Epithelial cell of prostate (primary cell): Measurements from ENCODE around the gene CTDSPL2.
"Not testable (repeated sequence)": the region's sequence is repeated elsewhere in the genome, so short reads cannot be mapped to it uniquely, and the experiment has no call there.

Source experiments
- DNase-seq: peaks from one replicate; pipeline ENCODE4 v3.0.0-alpha.2; 2011; ENCODE audit warnings: low read depth, low spot score
- H3K27ac ChIP-seq: fragments of 450-650 bp; 2 replicates; pipeline ENCODE4 v1.5.1; 2017; ENCODE audit warnings: mild to moderate bottlenecking

The CTDSPL2 gene

DNA sequence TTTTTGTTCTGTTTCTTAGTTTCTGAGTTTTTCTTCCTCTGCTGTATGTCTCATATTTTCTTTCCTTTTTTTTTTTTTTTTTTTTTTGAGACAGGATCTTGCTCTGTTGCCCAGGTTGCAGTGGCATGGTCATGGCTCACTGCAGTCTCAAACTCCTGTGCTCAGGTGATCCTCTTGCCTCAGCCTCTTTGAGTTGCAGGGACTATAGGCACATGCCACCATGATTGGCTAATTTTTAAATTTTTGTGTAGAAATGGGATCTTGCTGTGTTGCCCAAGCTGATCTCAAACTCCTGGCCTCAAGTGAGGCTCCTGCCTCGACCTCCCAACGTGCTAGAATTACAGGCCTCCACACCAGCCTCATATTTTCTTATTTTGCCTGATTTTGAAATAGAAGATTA lies 51.9 kb downstream of the CTDSPL2 start:
- no peak overlapping the region for H3K27ac ChIP-seq
- DNase-seq, result no peak

- no peak for DNase-seq
- H3K27ac ChIP-seq, result no peak overlapping the region
These were observed 54.7 kb downstream of the CTDSPL2 start for GRCh38 chr15:44482090-44482489.

- H3K27ac ChIP-seq, result no peak overlapping the region
- no peak for DNase-seq
These were observed 58.5 kb downstream of the CTDSPL2 start for GRCh38 chr15:44485880-44486279.

DNA sequence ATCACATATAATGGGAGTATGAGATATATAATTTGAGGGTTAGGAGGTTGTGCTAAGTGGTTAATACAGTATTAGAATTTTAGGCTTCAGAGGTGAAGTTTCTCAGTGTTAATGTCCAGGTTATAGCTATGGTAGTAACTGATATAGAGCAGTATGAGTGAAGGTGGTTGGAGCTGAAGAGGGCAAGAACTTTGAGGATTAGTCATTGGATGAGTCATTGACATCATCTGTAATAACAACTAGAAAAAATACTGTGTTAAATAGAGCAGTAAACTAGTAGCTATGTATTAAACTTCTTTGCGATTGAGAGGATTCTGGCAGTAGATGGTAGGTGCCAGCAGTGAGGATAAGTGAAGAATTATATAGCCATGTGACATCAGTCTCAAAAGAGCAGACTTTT lies 62.0 kb downstream of the CTDSPL2 start:
- no peak overlapping the region for H3K27ac ChIP-seq
- no peak for DNase-seq

DNA sequence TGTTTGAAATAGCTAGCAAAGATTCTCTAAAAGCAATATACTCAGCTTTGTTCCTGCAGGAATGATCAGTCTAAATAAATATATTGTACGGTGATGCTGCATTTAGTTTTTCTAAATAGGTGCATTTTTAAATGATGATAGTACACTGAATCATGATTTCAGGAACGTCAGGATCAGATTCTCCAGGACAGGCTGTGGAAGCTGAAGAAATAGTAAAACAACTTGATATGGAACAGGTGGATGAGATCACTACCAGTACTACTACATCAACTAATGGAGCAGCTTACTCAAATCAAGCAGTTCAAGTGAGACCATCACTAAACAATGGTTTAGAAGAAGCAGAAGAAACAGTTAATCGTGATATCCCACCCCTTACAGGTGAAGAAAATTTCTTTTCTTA lies 63.2 kb downstream of the CTDSPL2 start:
- no peak for DNase-seq
- no peak overlapping the region for H3K27ac ChIP-seq

GRCh38 chr15:44492040-44492439 lies 64.6 kb downstream of the CTDSPL2 start:
- DNase-seq, result no peak
- no peak overlapping the region for H3K27ac ChIP-seq

DNA sequence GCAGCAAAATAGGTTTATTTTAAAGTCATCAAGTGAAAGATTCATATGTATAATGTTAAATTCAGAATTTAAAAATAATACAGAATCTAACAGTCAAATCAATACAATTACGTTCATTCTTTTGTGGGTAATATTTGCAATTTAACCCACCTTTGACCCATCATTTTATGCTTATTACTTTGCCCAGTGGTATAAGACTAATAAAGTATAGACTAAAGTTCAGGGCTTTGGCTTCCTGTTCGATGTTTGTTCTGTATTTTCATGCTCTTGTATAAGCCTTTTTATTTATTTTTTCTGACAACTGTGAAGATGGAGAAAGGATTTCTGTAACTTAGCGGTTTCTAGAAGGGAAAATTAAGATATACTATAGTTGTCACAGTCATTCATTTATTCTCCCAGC lies 65.2 kb downstream of the CTDSPL2 start:
- no peak overlapping the region for H3K27ac ChIP-seq
- DNase-seq, result no peak

DNA sequence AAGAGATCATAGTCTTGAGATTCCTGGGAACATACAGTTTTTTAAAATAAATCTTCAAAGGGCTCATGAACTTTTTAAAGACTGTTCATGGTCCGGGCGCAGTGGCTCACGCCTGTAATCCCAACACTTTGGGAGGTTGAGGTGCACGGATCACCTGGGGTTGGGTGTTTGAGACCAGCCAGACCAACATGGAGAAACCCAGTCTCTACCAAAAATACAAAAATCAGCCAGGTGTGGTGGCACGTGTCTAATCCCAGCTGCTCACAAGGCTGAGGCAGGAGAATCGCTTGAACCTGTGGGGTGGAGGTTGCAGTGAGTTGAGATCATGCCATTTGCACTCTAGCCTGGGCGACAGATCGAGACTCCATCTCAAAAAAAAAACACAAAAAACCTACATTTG lies 68.1 kb downstream of the CTDSPL2 start:
- no peak for DNase-seq
- no peak overlapping the region for H3K27ac ChIP-seq

DNA sequence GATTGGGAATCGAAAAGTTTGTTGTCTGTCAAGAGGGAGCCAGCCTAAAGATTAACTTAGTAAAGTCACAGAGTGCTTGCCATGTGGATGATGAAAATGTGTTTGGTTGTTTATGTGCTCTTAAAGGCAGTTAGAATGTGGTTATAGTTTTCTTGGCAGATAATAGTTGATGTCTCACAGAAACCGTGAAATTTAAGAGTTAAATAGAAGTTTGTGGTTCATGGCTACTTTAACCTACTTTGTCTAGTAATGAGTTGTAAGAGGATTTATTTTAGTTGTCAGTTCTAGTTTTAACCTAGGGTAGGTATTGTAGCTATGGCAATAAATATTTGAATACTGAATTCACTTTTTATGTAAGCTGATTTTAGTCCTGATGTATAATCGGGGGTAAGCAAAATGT lies 73.1 kb downstream of the CTDSPL2 start:
- no peak for DNase-seq
- H3K27ac ChIP-seq, result no peak overlapping the region

- H3K27ac ChIP-seq, result no peak overlapping the region
- DNase-seq, result no peak
These were observed 74.4 kb downstream of the CTDSPL2 start for GRCh38 chr15:44501768-44502366.

DNA sequence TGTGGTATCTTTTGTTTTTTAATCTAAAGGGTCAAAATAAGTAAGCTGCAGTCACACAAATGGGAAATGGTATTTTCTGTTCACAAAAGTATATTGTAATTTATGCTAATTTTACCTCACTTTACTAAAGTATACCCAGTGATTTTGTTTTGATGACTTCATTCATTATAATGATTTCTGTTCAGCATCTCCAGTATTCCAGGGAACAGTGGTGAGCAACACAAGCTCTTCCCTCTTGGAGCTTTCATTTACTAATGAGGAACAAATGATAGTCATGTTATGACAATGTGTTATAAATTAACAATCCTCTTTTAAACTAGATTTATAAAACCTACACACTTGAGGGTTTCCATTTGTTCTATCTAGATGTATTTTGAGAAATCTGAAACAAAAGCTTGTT lies 89.0 kb downstream of the CTDSPL2 start:
- DNase-seq, result no peak
- H3K27ac ChIP-seq, result no peak overlapping the region

DNA sequence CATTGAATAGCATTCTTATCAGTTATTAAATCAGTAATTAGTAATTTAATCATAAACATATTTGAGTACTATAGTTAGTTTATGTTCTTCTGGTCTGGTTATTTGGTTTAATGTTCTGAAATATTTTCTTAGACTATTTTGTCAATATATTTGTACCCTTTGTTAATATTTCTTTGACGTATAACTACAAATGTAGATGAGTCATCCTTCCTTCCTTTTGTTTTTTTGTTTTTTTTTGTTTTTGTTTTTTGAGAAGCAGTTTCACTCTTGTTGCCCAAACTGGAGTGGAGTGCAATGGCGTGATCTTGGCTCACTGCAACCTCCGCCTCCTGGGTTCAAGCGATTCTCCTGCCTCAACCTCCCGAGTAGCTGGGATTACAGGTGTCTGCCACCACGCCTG lies 92.1 kb downstream of the CTDSPL2 start:
- no peak overlapping the region for H3K27ac ChIP-seq
- no peak for DNase-seq

GRCh38 chr15:44525018-44525417 lies 97.6 kb downstream of the CTDSPL2 start:
- DNase-seq, result no peak
- H3K27ac ChIP-seq, result no peak overlapping the region

- no peak for DNase-seq
- H3K27ac ChIP-seq, result no peak overlapping the region
These were observed 99.8 kb downstream of the CTDSPL2 start for GRCh38 chr15:44527241-44527640.

- DNase-seq, result no peak
- H3K27ac ChIP-seq, result no peak overlapping the region
These were observed 102.6 kb downstream of the CTDSPL2 start for GRCh38 chr15:44529864-44530604.

DNA sequence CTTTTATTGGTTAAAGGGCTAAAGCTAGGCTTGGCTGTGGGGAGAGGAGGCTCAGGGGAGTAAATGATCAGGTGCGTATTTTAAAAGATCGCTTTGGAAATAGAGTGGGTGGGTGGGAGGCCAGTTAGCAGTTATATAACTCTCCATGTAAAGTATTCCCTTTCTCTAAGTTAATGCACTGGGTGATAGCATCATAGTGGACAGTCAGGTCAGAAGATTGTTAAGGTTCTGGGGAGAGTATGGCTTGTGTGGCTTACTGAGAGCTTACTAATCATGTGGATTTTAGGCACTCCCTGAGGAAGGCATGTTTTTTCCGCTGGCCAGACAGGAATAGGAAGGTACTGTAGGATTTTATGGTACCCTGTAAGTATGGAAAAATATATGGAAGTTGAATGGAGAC lies 103.2 kb downstream of the CTDSPL2 start:
- no peak for DNase-seq
- H3K27ac ChIP-seq, result no peak overlapping the region

- not testable (repeated sequence) for DNase-seq, H3K27ac ChIP-seq
These were observed 104.8 kb downstream of the CTDSPL2 start for GRCh38 chr15:44532275-44532674.

DNA sequence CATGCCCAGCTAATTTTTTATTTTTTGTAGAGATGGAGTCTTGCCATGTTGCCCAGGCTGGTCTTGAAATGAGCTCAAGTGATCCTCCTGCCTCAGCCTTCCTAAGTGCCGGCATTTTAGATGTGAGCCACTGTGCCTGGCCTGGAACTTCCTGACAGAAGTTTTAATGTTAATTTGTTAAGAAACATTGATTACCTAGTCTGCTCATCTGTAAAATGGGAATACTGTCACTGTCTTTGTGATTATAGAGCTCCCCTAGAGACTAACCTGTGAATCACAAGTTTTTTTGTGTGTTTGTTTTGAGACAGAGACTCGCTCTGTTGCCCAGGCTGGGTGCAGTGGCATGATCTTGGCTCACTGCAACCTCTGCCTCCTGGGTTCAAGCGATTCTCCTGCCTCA lies 105.3 kb downstream of the CTDSPL2 start:
- DNase-seq, result no peak
- H3K27ac ChIP-seq, result no peak overlapping the region

GRCh38 chr15:44535092-44535491 lies 107.7 kb downstream of the CTDSPL2 start:
- no peak overlapping the region for H3K27ac ChIP-seq
- DNase-seq, result no peak

DNA sequence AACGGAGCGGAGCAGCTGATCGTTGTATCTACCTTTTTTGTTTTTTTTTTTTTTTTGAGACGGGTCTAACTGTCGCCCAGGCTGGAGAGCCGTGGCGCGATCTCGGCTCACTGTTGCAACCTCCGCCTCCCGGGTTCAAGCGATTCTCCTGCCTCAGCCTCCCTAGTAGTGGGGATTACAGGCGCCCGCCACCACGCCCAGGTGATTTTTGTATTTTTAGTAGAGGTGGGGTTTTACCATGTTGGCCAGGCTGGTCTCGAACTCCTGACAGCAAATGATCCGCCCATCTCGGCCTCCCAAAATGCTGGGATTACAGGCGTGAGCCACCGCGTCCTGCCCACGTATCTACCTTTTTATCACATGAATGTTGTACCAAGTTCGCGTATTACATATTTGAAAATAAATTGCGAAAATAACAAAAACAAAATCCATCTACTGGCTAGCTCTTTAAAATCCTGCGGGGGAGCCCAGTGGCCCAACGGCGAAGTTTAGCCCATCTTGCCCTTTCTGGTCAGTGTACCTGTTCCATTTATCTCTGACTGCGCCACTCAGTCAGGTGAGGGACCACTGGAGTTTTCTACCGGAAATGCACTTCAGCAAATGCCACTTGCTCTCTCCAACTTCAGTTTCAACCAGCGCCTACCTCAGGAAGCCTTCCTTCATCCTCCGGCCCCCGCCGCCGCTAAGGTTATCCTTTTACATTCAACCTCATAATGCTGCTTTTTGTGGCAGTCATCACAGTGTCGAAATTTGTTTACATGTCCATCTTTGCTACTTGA lies 108.3 kb downstream of the CTDSPL2 start:
- no peak for DNase-seq
- H3K27ac ChIP-seq, result peak overlapping the region; percentile 99

DNA sequence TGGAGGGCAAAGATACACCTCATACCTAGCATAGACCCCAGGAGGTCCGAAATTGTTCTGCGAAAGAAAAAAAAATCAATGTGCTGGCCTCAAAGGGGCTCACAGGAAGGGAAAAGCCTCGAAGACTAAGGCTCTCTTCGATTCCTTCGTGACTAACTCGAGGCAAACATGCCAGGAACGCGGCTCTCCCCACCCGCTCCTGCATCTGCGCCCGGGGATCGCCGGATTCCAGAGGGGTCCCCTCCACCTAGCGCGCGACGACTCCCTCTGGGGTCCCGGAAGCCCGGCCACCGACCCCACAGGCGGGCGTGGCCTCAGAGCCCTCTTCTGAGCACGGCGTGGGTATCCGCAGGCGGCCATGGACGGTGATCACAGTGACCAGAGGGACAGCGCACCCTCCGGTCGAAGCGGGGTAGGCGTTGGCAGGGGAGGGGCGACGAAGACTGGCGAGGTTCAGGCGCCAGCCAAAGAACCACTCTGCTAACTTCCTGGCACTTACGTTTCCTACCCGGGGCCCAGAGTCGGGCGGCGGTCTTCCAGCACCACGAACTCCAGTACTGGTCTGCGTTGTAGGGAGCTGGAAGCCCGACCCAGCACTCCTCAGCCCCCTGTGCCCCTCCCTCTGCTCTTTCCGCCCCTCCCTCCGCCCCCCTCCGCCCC lies 109.0 kb downstream of the CTDSPL2 start:
- peak overlapping the region; percentile 99 for H3K27ac ChIP-seq
- DNase-seq, result peak; percentile 36
